PFSK-1 (cell line): Measurements from ENCODE around the gene ACKR4.

ENCODE experiments used
- FOXP2 ChIP-seq: optimal IDR thresholded peaks from 2 replicates; pipeline ENCODE3; 2011; ENCODE audit warnings: borderline replicate concordance, control low read depth, inconsistent platforms; ENCODE audit not compliant: insufficient read depth; ENCODE audit errors: extremely low read length, extremely low read depth
- POLR2AphosphoS5 ChIP-seq: IDR thresholded peaks from 2 replicates; pipeline ENCODE4 v1.6.1; 2012; ENCODE audit warnings: low read depth, mild to moderate bottlenecking, control low read depth, low read length, moderate library complexity
- REST ChIP-seq, 2 experiments: IDR thresholded peaks; 2 replicates each; pipeline versions ENCODE4 v1.6.1 to v1.8.0; 2011 to 2012; ENCODE audit warnings: low read depth in 2 of 2, low read length in 2 of 2, control low read depth in 1 of 2, inconsistent platforms in 1 of 2, mild to moderate bottlenecking in 1 of 2, moderate library complexity in 1 of 2; ENCODE audit not compliant: insufficient read depth in 1 of 2
- SIN3A ChIP-seq: IDR thresholded peaks from 2 replicates; pipeline ENCODE4 v1.6.1; 2012; ENCODE audit warnings: mild to moderate bottlenecking, low read length, moderate library complexity, borderline replicate concordance; ENCODE audit not compliant: insufficient read depth
- TAF1 ChIP-seq: IDR thresholded peaks from 2 replicates; pipeline ENCODE4 v1.6.1; 2012; ENCODE audit warnings: low read length, control low read depth, borderline replicate concordance; ENCODE audit not compliant: insufficient read depth

ACKR4 gene

GRCh38 chr3:132622761-132623160, 25.7 kb downstream of the ACKR4 start:
- TF ChIP-seq TAF1 (no peak), POLR2AphosphoS5 (no peak)

GRCh38 chr3:132623646-132624045, 26.6 kb downstream of the ACKR4 start:
- no peak for TF ChIP-seq SIN3A
- no peak for TF ChIP-seq REST (IDR thresholded peaks at IDR 0.05; ENCODE audit: insufficient read depth in 1 of 2, low read depth in 2 of 2, low read length in 2 of 2)
- no peak for TF ChIP-seq TAF1
- no peak for TF ChIP-seq POLR2AphosphoS5
- TF ChIP-seq FOXP2 = no peak

GRCh38 chr3:132624790-132625189, 27.7 kb downstream of the ACKR4 start:
- no peak for TF ChIP-seq FOXP2

DNA sequence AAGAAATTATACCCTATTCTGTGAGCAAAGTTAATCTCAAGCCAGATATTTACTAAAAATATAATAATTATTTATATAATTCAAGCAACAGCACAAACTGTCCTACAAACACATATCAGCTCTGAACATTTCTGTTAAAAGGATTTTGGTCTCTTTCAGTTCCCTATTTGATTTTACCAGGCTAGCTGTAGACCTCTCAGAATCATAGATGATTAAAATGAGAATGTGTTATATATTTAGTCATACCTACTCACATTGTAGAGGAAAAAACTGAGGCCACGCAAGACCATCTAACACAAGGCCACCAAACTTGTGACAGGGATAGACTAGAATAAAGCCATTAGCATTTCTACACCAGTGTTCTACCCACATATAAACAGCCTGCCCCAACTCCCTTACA, 28.5 kb downstream of the ACKR4 start:
- TF ChIP-seq FOXP2 = no peak
- no peak for TF ChIP-seq TAF1
- no peak for TF ChIP-seq POLR2AphosphoS5
- TF ChIP-seq SIN3A = no peak
- no peak for TF ChIP-seq REST (IDR thresholded peaks at IDR 0.05; ENCODE audit: insufficient read depth in 1 of 2, low read depth in 2 of 2, low read length in 2 of 2)

- TF ChIP-seq SIN3A (no peak), FOXP2 (no peak), TAF1 (no peak), POLR2AphosphoS5 (no peak), REST (IDR thresholded peaks at IDR 0.05; ENCODE audit: insufficient read depth in 1 of 2, low read depth in 2 of 2, low read length in 2 of 2) (no peak)
These were observed 29.9 kb downstream of the ACKR4 start for GRCh38 chr3:132626955-132627354.

GRCh38 chr3:132628157-132628556, 31.1 kb downstream of the ACKR4 start:
- TF ChIP-seq TAF1 (no peak), POLR2AphosphoS5 (no peak), FOXP2 (no peak), SIN3A (no peak), REST (IDR thresholded peaks at IDR 0.05; ENCODE audit: insufficient read depth in 1 of 2, low read depth in 2 of 2, low read length in 2 of 2) (no peak)
